ENCODE measurements around the gene TAF4. TPM values are rescaled to one million over a fixed set of nuclear protein-coding genes. Genes with fewer than 3 reads are reported as not detected.

Gene TAF4
- total and polyA plus RNA-seq, 2 donors (not counting 3 experiments of a cell fraction or from before 2014, with no cell fraction given) = 6.1 to 19.5 TPM

DNA sequence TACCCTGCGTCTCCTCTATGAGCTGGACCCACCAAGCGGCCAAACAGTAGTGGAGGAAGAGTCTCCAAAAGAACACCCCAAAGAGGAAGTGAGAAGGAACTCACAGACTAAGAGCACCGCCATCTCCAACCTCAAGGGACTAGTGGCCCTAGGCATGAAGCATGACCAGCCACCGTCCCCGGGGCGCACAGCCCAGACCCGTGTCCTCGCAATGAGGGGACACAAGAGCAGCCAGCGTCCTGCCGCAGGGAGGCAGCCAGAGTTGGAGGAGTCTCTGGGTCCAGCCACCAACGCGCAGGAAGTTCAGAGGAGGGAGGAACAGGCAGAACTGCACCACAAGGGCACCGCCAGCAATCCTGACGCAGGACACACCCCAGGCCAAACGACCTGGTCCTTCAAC lies 72.6 kb downstream of the TAF4 start:
- DNase-seq (ENCODE audit: low read depth, low spot score) = no peak
- Histone ChIP-seq H3K79me2 (ENCODE audit: control insufficient read depth, insufficient read depth, low read length) (no peaks in the 10 kb centered on the region), H3K4me1 (ENCODE audit: control insufficient read depth, extremely low read depth, insufficient read depth, low read length) (no peaks in the 10 kb centered on the region), H3K4me3 (replicated peaks in 1 of 3; ENCODE audit: insufficient read depth in 1 of 3, low read depth in 1 of 3, low read length in 3 of 3) (no peak overlapping the region), H3K36me3 (ENCODE audit: control insufficient read depth in 2 of 2, extremely low read depth in 1 of 2, insufficient read depth in 2 of 2, low read length in 2 of 2) (peaks cover 0 to 21% of the 10 kb centered on the region in 2 experiments), H2AFZ (ENCODE audit: low read depth, low read length) (no peak overlapping the region), H3K27ac (ENCODE audit: insufficient read depth, low read depth, low read length) (no peak overlapping the region), H3K9me3 (replicated peaks; ENCODE audit: control insufficient read depth, insufficient read depth, low read length) (no peaks in the 10 kb centered on the region), H3K9ac (replicated peaks; ENCODE audit: extremely low read depth, insufficient read depth, low read length) (no peak overlapping the region), H3K9me1 (replicated peaks; ENCODE audit: control insufficient read depth, extremely low read depth, insufficient read depth, low read length) (no peaks in the 10 kb centered on the region), H3K4me2 (ENCODE audit: insufficient read depth, low read length) (no peak overlapping the region), H4K20me1 (replicated peaks; ENCODE audit: control insufficient read depth, extremely low read depth, insufficient read depth, low read length) (no peaks in the 10 kb centered on the region), H3K27me3 (ENCODE audit: control insufficient read depth in 2 of 2, insufficient read depth in 2 of 2, low read length in 2 of 2) (no peaks in the 10 kb centered on the region)
- ChIA-PET CTCF (no interaction called here), POLR2A (no interaction called here)
- TF ChIP-seq, protein P1, sequence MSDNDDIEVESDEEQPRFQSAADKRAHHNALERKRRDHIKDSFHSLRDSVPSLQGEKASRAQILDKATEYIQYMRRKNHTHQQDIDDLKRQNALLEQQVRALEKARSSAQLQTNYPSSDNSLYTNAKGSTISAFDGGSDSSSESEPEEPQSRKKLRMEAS (IDR thresholded peaks at IDR 0.05; ENCODE audit: insufficient read depth, insufficient read length) = no peak
- TF ChIP-seq JUN (IDR thresholded peaks at IDR 0.05; ENCODE audit: borderline replicate concordance, insufficient read depth, insufficient read length, low read depth) = no peak
- no peak for TF ChIP-seq EZH2 (IDR thresholded peaks at IDR 0.05; ENCODE audit: borderline replicate concordance, low read depth, low read length, severe bottlenecking)
- TF ChIP-seq FOS (IDR thresholded peaks at IDR 0.05; ENCODE audit: borderline replicate concordance, insufficient read depth, low read length) = no peak
- no peak for TF ChIP-seq MYC (IDR thresholded peaks at IDR 0.05; ENCODE audit: low read depth, low read length)
- no peak for TF ChIP-seq POLR2A (IDR thresholded peaks at IDR 0.05; ENCODE audit: low read depth, low read length)
- TF ChIP-seq GATA2 (IDR thresholded peaks at IDR 0.05; ENCODE audit: insufficient read depth, insufficient read length, low read depth, low read length) = no peak
- TF ChIP-seq POLR2AphosphoS5 (IDR thresholded peaks at IDR 0.05; ENCODE audit: insufficient read depth, low read depth, low read length) = no peak
- TF ChIP-seq, protein P2, sequence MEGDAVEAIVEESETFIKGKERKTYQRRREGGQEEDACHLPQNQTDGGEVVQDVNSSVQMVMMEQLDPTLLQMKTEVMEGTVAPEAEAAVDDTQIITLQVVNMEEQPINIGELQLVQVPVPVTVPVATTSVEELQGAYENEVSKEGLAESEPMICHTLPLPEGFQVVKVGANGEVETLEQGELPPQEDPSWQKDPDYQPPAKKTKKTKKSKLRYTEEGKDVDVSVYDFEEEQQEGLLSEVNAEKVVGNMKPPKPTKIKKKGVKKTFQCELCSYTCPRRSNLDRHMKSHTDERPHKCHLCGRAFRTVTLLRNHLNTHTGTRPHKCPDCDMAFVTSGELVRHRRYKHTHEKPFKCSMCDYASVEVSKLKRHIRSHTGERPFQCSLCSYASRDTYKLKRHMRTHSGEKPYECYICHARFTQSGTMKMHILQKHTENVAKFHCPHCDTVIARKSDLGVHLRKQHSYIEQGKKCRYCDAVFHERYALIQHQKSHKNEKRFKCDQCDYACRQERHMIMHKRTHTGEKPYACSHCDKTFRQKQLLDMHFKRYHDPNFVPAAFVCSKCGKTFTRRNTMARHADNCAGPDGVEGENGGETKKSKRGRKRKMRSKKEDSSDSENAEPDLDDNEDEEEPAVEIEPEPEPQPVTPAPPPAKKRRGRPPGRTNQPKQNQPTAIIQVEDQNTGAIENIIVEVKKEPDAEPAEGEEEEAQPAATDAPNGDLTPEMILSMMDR (IDR thresholded peaks at IDR 0.05; ENCODE audit: extremely low read depth in 1 of 2, insufficient read depth in 1 of 2, low read depth in 1 of 2, low read length in 2 of 2) = no peak
- intact Hi-C loops (cut with micrococcal nuclease) = no loop called here
- dilution Hi-C loops (cut with MboI; ENCODE audit: extremely low pct_ligation_motif_present, low sequenced_read_pairs) = no loop called here
- no TSS peak for BruUV-seq (replicated peaks)
- FAIRE-seq = no peak

Data from endothelial cell of umbilical vein (primary cell).